GM19025 (cell line): ENCODE data around the gene ACTN1.
"Not testable (repeated sequence)": the region's sequence is repeated elsewhere in the genome, so short reads cannot be mapped to it uniquely, and the experiment has no call there.

ENCODE experiments used
- ATAC-seq: cut with Tn5 transposase; IDR thresholded peaks from one replicate; pipeline ENCODE4 v1.9.1; 2021; ENCODE audit warnings: mild to moderate bottlenecking, low read depth, moderate library complexity; ENCODE audit not compliant: unreplicated experiment

Gene ACTN1

GRCh38 chr14:68987653-68988036, 8.5 kb upstream of the ACTN1 start:
- no peak for ATAC-seq

GRCh38 chr14:68986926-68987652, 8.0 kb upstream of the ACTN1 start:
- no peak for ATAC-seq

- ATAC-seq, result no peak
Observed at GRCh38 chr14:68986225-68986624, 7.1 kb upstream of the ACTN1 start.

- ATAC-seq, result no peak
Observed at GRCh38 chr14:68984686-68985085, 5.6 kb upstream of the ACTN1 start.

- ATAC-seq, result no peak
Observed at GRCh38 chr14:68983191-68983590, 4.1 kb upstream of the ACTN1 start.

DNA sequence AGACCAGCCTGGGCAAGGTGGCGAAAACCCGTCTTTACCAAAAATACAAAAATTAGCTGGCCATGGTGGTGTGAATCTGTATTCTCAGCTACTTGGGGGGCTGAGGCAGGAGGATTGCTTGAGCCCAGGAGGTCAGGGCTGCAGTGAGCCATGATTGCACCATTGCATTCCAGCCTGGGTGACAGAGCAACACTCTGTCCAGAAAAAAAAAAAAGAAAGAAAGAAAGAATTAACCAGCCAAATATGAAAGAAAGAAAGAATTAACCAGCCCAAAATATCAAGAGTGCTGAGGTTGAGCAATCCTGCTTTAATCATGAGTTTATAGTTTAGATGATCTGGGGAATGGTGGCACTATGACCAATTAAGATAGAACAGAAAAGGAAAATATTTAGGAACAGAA, 3.5 kb upstream of the ACTN1 start:
- ATAC-seq, result no peak

DNA sequence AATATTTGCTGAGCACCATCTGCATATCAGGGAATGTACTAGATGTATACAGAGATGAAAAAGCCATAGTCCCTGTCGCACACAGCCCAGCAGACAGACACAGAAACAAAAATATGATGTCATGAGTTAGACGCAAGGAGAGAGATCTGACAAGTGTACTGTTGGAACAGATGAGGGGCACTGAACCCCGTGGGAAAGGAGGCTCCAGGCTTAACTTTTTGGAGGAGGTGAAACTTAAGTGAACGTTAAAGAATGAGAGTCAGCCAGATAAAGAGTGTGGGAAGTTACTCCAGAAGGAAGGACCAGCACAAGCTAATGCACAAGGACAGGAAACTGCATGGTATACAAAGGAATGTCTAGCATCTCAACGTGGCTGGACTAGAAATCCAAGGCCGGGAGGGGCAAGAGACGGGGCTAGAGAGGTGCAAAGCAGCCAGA, 2.5 kb upstream of the ACTN1 start:
- ATAC-seq, result no peak

DNA sequence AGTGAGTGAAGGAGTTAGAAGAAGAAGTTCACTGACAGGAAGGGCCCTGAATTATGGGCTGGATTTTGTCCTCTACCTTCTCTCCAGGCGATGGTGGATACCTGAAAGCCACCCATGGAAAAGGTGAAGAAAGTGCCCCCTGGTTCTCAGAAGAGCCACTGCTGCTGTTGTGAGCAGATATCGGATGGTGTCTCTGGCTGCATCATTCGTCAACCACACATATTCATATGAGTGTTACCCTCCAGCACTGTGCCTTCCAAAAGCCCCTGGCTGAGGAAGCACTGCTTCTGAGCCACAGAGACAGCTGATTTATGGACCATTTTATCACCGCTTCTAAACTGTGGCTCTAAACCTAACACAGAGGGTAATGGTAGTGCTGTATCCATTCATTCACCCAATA, 2.0 kb upstream of the ACTN1 start:
- ATAC-seq, result no peak

- ATAC-seq, result no peak
Observed at GRCh38 chr14:68979722-68980451, 785 bp upstream of the ACTN1 start.

DNA sequence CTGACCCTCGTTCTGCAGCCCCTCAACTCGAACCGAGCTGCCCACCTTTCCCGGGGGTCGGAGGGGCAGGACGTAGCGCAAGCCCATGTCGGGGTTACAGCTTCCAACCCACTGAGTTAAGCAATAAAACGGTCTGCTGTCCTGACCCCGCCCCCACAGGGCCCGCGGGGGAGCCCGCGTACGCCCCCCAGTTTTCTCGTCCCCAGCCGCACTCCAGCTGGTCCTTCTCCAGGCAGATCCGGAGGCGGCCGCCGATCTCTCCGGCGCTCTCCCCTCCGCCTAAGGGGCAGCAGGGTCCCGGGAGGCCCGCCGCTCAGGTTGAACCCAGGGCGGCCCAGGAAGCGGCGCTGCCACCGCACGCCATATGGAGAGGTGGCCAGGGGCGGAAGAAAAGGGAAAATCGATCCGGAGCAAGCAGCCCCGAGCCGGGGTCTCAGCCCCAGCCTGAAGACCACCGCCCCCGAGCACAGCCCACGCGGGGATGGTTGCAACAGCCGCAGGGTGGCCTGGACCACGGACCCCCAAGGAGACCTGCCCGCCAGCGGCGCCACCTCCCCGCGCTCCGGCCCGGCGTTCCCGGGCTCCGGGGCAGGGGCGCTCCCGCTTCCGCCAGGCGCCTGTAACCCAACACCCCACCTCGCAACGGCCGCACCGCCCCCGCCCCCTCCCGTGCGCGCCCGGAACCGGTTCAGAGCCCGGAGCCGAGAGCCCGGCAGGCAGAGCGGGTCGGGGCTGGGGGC, 760 bp downstream of the ACTN1 start:
- ATAC-seq, result no peak

DNA sequence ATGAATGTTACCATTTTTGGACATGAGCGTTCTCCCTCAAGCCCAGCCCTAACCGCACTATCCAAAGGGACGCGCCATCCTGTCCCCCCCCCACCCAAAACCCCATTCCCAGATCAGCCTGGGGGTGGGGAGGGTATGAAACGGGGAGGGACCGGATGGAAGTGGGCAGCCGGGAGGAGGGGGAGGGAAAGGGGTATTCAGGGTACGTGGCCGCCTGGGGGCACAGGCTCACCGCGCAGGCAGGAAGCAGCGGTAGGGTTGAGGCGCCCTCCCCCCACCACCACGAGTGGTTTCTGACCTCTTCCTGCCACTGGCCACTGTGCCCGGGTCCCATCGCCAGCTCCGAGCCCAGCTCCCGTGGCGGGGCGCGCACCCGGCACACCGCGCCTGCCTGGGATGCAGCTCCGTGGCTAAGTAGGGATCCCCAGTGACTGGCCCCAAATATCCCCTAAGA, 1.4 kb downstream of the ACTN1 start:
- no peak for ATAC-seq

GRCh38 chr14:68977180-68977717, 1.9 kb downstream of the ACTN1 start:
- no peak for ATAC-seq

DNA sequence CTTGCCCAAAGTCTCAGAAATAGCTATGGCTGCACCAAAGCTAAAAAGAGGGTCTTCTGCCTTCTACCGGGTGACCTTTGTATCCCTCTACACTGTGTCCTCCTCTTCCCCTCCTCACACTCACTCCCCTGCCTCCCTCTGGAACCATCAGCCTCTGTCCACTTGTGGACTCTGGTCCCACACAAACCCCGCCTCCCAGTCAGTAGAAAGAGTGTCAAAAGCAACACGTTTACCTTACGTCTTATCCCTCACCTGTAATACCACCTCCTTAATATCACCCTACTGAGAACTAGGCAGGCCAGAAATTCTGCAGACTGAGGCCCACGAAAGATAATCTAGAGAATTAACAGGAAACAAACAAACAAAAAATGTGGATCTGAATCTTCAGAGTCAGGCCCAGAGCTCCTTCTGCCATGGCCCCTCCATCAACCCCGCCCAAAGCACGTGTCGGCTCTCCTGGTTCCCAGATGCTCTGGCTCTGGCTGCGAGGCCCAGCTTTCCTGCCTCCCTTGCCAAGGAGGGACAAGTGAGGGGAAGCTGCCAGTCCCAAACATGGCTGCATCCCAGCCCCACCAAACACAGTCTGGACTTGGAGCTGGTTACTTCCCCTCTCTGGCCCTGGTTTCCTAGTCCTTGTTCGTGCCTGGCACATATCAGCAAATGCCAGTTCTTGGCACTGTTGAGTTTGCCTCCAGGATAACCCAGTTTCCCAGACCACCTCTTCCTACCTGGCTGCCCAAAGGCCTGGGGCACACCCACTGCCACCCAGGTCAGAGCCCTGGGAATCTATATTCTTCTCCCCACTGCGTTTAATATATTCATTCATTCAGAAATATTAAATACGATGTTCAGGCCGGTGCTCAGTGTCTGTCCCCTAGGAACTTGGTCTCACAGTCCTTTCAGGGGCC, 2.7 kb downstream of the ACTN1 start:
- no peak for ATAC-seq

DNA sequence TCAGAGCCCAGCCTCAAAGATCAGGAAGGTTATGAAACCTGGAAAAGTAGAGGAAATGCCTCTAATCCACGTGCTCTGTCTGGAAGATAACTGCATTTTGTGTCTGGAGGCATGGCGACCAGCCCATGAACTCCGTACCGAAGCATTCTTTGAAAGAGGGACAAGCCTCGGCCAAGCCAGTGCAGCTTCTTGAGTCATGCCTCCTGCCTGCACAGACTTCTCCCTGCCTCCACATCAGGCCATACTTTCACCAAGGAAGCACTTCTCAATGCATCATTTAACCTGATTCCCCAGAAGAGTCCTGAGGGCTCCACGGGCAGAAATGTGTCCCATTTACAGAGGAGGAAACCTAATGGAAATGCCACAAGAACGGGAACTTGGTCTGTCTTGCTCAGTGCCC, 3.4 kb downstream of the ACTN1 start:
- no peak for ATAC-seq

GRCh38 chr14:68974759-68975347, 4.2 kb downstream of the ACTN1 start:
- ATAC-seq, result no peak

DNA sequence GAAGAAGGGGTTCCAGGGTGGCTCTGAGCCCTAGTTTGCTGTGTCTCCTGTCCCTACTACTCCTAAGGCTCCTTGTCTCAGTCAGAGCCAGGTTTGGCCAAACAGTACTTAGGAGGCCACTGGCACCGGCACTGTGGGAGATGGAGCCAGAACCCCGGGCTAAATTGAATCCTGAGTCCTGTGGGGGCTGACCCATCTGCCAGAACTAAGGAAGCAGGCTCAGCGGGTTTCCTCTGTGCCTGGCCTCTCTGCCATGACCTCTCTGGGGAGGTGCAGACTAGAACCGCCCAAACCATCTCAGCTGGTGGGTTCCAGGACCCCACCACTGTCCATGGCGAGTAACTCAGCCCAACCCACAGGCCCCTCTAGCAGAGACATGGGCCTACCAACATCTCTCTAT, 5.5 kb downstream of the ACTN1 start:
- ATAC-seq, result no peak

DNA sequence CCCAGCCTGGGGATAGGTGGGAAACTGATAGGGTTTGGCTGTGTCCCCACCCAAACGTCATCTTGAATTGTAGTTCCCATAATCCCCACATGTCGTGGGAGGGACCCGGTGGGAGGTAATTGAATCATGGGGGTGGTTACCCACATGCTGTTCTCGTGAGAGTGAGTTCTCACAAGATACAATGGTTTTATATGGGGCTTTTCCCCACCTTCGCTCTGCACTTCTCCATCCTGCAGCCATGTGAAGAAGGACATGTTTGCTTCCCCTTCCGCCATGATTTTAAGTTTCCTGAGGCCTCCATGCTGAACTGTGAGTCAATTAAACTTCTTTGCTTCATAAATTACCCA, 5.9 kb downstream of the ACTN1 start:
- not testable (repeated sequence) for ATAC-seq

DNA sequence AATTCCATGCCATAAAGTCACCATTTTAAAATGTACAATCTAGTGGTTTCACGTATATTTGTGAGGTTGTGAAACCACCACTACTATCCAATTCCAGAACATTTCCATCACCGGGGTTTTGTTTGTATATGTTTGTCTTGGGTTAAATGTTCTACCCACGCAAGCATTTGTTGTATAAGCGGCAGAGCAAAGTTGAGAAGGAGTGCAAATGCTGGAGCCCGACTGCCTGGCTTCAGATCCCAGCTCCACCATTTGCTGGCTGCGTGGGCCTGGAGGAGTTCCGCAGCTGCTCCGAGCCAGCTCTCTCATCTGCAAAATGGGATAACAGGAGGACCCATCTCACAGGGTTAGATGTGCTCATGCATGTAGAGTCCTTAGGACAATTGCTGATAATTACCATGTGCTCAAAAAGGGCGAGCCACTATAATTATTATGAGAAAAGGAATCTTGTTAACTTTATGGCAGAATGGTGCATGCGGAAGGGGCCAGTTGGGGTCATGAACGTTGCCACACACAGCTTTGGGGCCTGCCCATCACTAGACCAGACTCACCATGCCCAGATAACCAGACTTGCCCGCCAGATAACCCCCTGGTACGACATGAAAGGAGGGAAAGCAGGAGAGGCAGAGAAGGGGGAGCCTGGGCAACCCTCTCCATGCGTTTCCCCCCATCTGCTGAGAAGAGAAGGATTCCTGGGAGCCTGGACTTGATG, 6.4 kb downstream of the ACTN1 start:
- ATAC-seq, result no peak

DNA sequence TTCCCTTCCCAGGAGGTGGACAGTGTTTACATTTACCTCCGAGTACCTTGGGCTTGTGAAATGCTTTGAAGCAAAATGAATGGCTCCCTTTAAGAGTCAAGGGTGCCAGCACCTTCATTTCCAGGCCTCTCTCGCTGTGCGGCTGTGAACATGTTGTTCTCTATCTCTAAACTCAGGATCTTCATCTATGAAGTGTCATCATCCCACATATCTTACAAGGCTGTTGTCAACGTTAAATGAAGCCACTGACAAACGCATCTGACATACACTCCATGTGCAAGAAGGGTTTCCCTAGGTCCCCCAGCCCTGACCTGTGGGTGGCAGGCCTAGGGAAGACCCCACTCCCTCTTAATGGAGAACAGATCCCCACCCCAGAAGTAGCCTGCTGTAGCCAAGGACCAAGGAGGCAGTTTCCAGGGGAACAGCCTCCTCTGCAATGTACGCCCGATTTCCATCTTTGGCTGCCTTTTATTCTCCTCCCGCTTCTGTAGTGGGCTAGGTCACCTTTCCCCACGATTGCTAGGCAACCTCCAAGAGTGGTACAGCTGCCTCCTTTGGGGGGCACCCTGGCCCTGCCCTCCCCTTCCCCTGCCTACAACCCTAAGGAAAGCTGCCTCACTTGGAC, 7.6 kb downstream of the ACTN1 start:
- no peak for ATAC-seq
